Lower leg skin (tissue), 3 donors: ENCODE data around the gene BBS9.

Experiments
- POLR2A ChIP-seq, 2 donors: fragments of 450-650 bp; IDR thresholded peaks; one replicate each; pipeline ENCODE4 v1.6.1; 2016 to 2017; ENCODE audit warnings: antibody characterized with exemption in 2 of 2, mild to moderate bottlenecking in 1 of 2, moderate library complexity in 1 of 2
- TF ChIP-seq, protein P1 (sequence below), 3 donors: fragments of 450-650 bp; IDR thresholded peaks; one replicate each; pipeline ENCODE4 v1.5.1; 2016; ENCODE audit warnings: antibody characterized with exemption in 3 of 3, mild to moderate bottlenecking in 3 of 3, moderate library complexity in 2 of 3

DNA sequence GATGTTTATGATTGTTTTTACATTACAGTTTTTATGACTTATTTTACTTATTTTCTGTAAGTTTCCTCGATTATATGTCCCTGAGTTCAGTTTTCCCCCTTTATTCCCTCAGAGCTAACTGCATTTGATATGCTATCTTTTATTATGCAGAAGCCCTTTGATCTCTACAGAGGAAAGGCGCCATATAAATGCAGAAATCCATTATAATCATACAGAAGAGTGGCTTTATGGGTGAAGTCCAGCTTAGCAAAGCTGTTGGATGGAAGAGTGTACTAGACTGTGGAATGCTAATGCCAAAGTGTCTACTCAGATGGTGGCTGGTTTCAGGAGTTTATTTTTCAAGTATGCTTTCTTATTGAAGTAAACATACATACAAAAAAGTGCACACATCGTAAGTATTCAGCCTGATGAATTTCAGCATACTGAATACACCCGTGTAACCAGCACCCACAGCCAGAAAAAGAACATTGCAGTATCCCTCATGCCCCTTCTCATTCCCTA, 517.6 kb downstream of the BBS9 start:
- TF ChIP-seq, protein P1, sequence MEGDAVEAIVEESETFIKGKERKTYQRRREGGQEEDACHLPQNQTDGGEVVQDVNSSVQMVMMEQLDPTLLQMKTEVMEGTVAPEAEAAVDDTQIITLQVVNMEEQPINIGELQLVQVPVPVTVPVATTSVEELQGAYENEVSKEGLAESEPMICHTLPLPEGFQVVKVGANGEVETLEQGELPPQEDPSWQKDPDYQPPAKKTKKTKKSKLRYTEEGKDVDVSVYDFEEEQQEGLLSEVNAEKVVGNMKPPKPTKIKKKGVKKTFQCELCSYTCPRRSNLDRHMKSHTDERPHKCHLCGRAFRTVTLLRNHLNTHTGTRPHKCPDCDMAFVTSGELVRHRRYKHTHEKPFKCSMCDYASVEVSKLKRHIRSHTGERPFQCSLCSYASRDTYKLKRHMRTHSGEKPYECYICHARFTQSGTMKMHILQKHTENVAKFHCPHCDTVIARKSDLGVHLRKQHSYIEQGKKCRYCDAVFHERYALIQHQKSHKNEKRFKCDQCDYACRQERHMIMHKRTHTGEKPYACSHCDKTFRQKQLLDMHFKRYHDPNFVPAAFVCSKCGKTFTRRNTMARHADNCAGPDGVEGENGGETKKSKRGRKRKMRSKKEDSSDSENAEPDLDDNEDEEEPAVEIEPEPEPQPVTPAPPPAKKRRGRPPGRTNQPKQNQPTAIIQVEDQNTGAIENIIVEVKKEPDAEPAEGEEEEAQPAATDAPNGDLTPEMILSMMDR (IDR thresholded peaks at IDR 0.05): no peak
- TF ChIP-seq POLR2A (IDR thresholded peaks at IDR 0.05): no peak
